ENCODE results near the gene TMSB4X.
"Not testable (repeated sequence)": the region's sequence is repeated elsewhere in the genome, so short reads cannot be mapped to it uniquely, and the experiment has no call there.

Gene TMSB4X

GRCh38 chrX:12953420-12953819 lies 21.5 kb upstream of the TMSB4X start:
- DNase-seq = no peak
- intact Hi-C loops (cut with DNase I) = no loop called here

- no peak for DNase-seq
- intact Hi-C loops (cut with DNase I) = no loop called here
Observed at GRCh38 chrX:12954376-12954775, 20.5 kb upstream of the TMSB4X start.

GRCh38 chrX:12954981-12955380 lies 19.9 kb upstream of the TMSB4X start:
- DNase-seq = no peak
- intact Hi-C loops (cut with DNase I) = no loop called here

- peak in 26 of 42 donors; percentile 11 to 74 (median 45) for DNase-seq
- intact Hi-C loops (cut with DNase I) = no loop called here
Observed at GRCh38 chrX:12955882-12956703, 18.8 kb upstream of the TMSB4X start.

- intact Hi-C loops (cut with DNase I) = no loop called here
- peak in 1 of 42 donors; percentile 23 for DNase-seq
Observed at GRCh38 chrX:12956704-12957534, 18.0 kb upstream of the TMSB4X start.

- no peak for DNase-seq
- intact Hi-C loops (cut with DNase I) = no loop called here
Observed at GRCh38 chrX:12958059-12958458, 16.9 kb upstream of the TMSB4X start.

GRCh38 chrX:12958461-12958860 lies 16.4 kb upstream of the TMSB4X start:
- no peak for DNase-seq
- intact Hi-C loops (cut with DNase I) = no loop called here

- DNase-seq = no peak
- intact Hi-C loops (cut with DNase I) = no loop called here
Observed at GRCh38 chrX:12961196-12961718, 13.7 kb upstream of the TMSB4X start.

- intact Hi-C loops (cut with DNase I) = no loop called here
- DNase-seq = no peak
Observed at GRCh38 chrX:12962041-12962504, 12.8 kb upstream of the TMSB4X start.

- DNase-seq; intact Hi-C loops (cut with DNase I): not testable (repeated sequence)
Observed at GRCh38 chrX:12963210-12963850, 11.6 kb upstream of the TMSB4X start.

GRCh38 chrX:12965131-12965940 lies 9.6 kb upstream of the TMSB4X start:
- intact Hi-C loops (cut with DNase I) = no loop called here
- DNase-seq = no peak

GRCh38 chrX:12966151-12966550 lies 8.8 kb upstream of the TMSB4X start:
- DNase-seq = no peak
- intact Hi-C loops (cut with DNase I) = no loop called here

- no peak for DNase-seq
- intact Hi-C loops (cut with DNase I) = no loop called here
Observed at GRCh38 chrX:12967711-12968465, 7.0 kb upstream of the TMSB4X start.

- peak in 22 of 42 donors; percentile 29 to 74 (median 45) for DNase-seq
- intact Hi-C loops (cut with DNase I) = loop anchor here (10.0 kb wide), 2 partner anchors 124 to 514 kb away; no protein-coding TSS in a partner anchor
Observed at GRCh38 chrX:12970691-12971202, 4.2 kb upstream of the TMSB4X start.

GRCh38 chrX:12971282-12972003 lies 3.5 kb upstream of the TMSB4X start:
- intact Hi-C loops (cut with DNase I) = loop anchor here (10.0 kb wide), 2 partner anchors 123 to 513 kb away; no protein-coding TSS in a partner anchor
- peak in 6 of 42 donors; percentile 27 to 50 (median 34) for DNase-seq

GRCh38 chrX:12972243-12972642 lies 2.7 kb upstream of the TMSB4X start:
- no peak for DNase-seq
- intact Hi-C loops (cut with DNase I) = loop anchor here (10.0 kb wide), 2 partner anchors 123 to 513 kb away; no protein-coding TSS in a partner anchor
